GM23338 (cell line): ENCODE results near the gene ZMYND11. TPM values are rescaled to one million over a fixed set of nuclear protein-coding genes. Genes with fewer than 3 reads are reported as not detected.

ENCODE experiments used
- ATAC-seq: fragments of 200-7000 bp; cut with Tn5 transposase; 3 replicates; pipeline ENCODE4 v1.9.1; 2020
- DNase-seq: peaks from one replicate; pipeline ENCODE4 v3.0.0-alpha.2; 2015; ENCODE audit warnings: low spot score
- H2AFZ ChIP-seq: fragments of 200-600 bp; sonication (generic); 2 replicates; pipeline ENCODE4 v1.8.0; 2016; ENCODE audit warnings: antibody characterized with exemption, mild to moderate bottlenecking, moderate library complexity
- H3F3A ChIP-seq: fragments of 200-600 bp; sonication (generic); replicated peaks from 2 replicates; pipeline ENCODE4 v1.8.0; 2017; ENCODE audit warnings: antibody characterized with exemption, mixed run types, low read depth
- H3K27ac ChIP-seq: fragments of 200-600 bp; sonication (generic); 2 replicates; pipeline ENCODE4 v1.6.1; 2016; ENCODE audit warnings: low read depth
- H3K27me3 ChIP-seq: fragments of 200-600 bp; sonication (generic); 2 replicates; pipeline ENCODE4 v1.8.0; 2016; ENCODE audit warnings: mild to moderate bottlenecking, mixed run types, moderate library complexity; ENCODE audit not compliant: insufficient read depth
- H3K36me3 ChIP-seq: fragments of 200-600 bp; sonication (generic); 2 replicates; pipeline ENCODE4 v1.8.0; 2016; ENCODE audit warnings: mild to moderate bottlenecking; ENCODE audit not compliant: insufficient read depth
- H3K4me1 ChIP-seq: fragments of 200-600 bp; sonication (generic); 2 replicates; pipeline ENCODE4 v1.8.0; 2016; ENCODE audit warnings: mild to moderate bottlenecking, moderate library complexity; ENCODE audit not compliant: insufficient read depth
- H3K4me2 ChIP-seq: fragments of 200-600 bp; sonication (generic); 2 replicates; pipeline ENCODE4 v1.7.1; 2017; ENCODE audit warnings: mixed run types
- H3K4me3 ChIP-seq: fragments of 200-600 bp; sonication (generic); 2 replicates; pipeline ENCODE4 v1.6.1; 2016; ENCODE audit warnings: mixed run types
- H3K79me2 ChIP-seq: fragments of 200-600 bp; sonication (generic); replicated peaks from 2 replicates; pipeline ENCODE4 v1.8.0; 2017; ENCODE audit warnings: mild to moderate bottlenecking; ENCODE audit not compliant: insufficient read depth
- H3K9me2 ChIP-seq: fragments of 200-600 bp; sonication (generic); 2 replicates; pipeline ENCODE4 v1.8.0; 2017; ENCODE audit not compliant: insufficient read depth
- H4K20me1 ChIP-seq: fragments of 200-600 bp; sonication (generic); replicated peaks from 2 replicates; pipeline ENCODE4 v1.8.0; 2017; ENCODE audit warnings: mild to moderate bottlenecking; ENCODE audit not compliant: insufficient read depth
- H3K27ac Mint-ChIP-seq: 2 replicates; pipeline ENCODE4 v1.8.0; 2020; ENCODE audit warnings: inconsistent platforms, mild to moderate bottlenecking, moderate library complexity, mixed read lengths
- H3K27me3 Mint-ChIP-seq: 3 replicates; pipeline ENCODE4 v1.8.0; 2022; ENCODE audit warnings: low read depth, mild to moderate bottlenecking, moderate library complexity, mixed read lengths, inconsistent platforms; ENCODE audit not compliant: insufficient read depth, poor library complexity
- H3K36me3 Mint-ChIP-seq: 3 replicates; pipeline ENCODE4 v1.8.0; 2021; ENCODE audit warnings: low read depth, mild to moderate bottlenecking, inconsistent platforms, moderate library complexity, mixed read lengths
- H3K4me1 Mint-ChIP-seq: 3 replicates; pipeline ENCODE4 v1.8.0; 2020; ENCODE audit warnings: mild to moderate bottlenecking, inconsistent platforms, mixed read lengths
- H3K4me3 Mint-ChIP-seq: 3 replicates; pipeline ENCODE4 v1.8.0; 2021; ENCODE audit warnings: moderate library complexity, mild to moderate bottlenecking, inconsistent platforms, mixed read lengths
- H3K9me3 Mint-ChIP-seq: 3 replicates; pipeline ENCODE4 v1.8.0; 2020; ENCODE audit warnings: moderate library complexity, mild to moderate bottlenecking, inconsistent platforms, mixed read lengths
- JUNB ChIP-seq: IDR thresholded peaks from one replicate; pipeline ENCODE4 v1.6.1; 2016; ENCODE audit warnings: antibody characterized with exemption; ENCODE audit not compliant: unreplicated experiment
- POLR2AphosphoS5 ChIP-seq: IDR thresholded peaks from 2 replicates; pipeline ENCODE4 v1.6.1; 2016; ENCODE audit warnings: antibody characterized with exemption, low read depth
- STAT1 ChIP-seq: IDR thresholded peaks from one replicate; pipeline ENCODE4 v1.6.1; 2016; ENCODE audit warnings: antibody characterized with exemption; ENCODE audit not compliant: unreplicated experiment
- polyA plus RNA-seq: library from polyadenylated mRNA; unstranded; fragments of >200 nt; fragmentation: Nextera tagmentation; extraction: Ambion mirVana; gene quantifications from 2 replicates; pipeline ENCODE4 v1.2.1, GENCODE V29; 2016
- total RNA-seq: library from RNA; depleted of rRNA; stranded (reverse); fragments of >200 nt; shearing (Covaris generic); gene quantifications from 2 replicates; pipeline ENCODE4 v1.2.3, GENCODE V29; 2014
- TF ChIP-seq, protein P1 (sequence below): fragments of 250-450 bp; sonication (Bioruptor Pico); IDR thresholded peaks from 2 replicates; pipeline ENCODE4 v1.5.0; 2020; ENCODE audit warnings: mild to moderate bottlenecking, moderate library complexity

The ZMYND11 gene
- total and polyA plus RNA-seq, 2 experiments from 2014 or later: 8.9 to 16.9 TPM

DNA sequence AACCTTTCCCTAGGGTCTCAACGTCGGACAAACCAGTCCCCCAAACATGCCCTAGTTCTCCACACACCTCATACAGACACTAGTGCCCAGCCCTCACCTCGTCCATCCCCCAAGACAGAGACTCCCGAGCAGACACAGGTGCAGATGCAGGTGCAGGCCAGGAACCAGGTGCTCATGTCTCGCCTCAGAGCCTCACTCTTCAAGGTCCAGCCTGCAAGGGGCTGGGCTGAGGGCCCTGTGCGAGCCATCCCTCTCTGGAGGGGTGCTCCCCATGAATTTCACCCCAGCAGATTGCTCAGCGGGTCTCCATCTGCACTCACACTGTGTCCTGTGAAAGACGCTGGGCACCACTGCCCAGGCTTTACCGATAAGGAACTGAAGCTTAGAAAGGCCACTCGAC is 49.2 kb upstream of the ZMYND11 start (continued):
- TF ChIP-seq, protein P1, sequence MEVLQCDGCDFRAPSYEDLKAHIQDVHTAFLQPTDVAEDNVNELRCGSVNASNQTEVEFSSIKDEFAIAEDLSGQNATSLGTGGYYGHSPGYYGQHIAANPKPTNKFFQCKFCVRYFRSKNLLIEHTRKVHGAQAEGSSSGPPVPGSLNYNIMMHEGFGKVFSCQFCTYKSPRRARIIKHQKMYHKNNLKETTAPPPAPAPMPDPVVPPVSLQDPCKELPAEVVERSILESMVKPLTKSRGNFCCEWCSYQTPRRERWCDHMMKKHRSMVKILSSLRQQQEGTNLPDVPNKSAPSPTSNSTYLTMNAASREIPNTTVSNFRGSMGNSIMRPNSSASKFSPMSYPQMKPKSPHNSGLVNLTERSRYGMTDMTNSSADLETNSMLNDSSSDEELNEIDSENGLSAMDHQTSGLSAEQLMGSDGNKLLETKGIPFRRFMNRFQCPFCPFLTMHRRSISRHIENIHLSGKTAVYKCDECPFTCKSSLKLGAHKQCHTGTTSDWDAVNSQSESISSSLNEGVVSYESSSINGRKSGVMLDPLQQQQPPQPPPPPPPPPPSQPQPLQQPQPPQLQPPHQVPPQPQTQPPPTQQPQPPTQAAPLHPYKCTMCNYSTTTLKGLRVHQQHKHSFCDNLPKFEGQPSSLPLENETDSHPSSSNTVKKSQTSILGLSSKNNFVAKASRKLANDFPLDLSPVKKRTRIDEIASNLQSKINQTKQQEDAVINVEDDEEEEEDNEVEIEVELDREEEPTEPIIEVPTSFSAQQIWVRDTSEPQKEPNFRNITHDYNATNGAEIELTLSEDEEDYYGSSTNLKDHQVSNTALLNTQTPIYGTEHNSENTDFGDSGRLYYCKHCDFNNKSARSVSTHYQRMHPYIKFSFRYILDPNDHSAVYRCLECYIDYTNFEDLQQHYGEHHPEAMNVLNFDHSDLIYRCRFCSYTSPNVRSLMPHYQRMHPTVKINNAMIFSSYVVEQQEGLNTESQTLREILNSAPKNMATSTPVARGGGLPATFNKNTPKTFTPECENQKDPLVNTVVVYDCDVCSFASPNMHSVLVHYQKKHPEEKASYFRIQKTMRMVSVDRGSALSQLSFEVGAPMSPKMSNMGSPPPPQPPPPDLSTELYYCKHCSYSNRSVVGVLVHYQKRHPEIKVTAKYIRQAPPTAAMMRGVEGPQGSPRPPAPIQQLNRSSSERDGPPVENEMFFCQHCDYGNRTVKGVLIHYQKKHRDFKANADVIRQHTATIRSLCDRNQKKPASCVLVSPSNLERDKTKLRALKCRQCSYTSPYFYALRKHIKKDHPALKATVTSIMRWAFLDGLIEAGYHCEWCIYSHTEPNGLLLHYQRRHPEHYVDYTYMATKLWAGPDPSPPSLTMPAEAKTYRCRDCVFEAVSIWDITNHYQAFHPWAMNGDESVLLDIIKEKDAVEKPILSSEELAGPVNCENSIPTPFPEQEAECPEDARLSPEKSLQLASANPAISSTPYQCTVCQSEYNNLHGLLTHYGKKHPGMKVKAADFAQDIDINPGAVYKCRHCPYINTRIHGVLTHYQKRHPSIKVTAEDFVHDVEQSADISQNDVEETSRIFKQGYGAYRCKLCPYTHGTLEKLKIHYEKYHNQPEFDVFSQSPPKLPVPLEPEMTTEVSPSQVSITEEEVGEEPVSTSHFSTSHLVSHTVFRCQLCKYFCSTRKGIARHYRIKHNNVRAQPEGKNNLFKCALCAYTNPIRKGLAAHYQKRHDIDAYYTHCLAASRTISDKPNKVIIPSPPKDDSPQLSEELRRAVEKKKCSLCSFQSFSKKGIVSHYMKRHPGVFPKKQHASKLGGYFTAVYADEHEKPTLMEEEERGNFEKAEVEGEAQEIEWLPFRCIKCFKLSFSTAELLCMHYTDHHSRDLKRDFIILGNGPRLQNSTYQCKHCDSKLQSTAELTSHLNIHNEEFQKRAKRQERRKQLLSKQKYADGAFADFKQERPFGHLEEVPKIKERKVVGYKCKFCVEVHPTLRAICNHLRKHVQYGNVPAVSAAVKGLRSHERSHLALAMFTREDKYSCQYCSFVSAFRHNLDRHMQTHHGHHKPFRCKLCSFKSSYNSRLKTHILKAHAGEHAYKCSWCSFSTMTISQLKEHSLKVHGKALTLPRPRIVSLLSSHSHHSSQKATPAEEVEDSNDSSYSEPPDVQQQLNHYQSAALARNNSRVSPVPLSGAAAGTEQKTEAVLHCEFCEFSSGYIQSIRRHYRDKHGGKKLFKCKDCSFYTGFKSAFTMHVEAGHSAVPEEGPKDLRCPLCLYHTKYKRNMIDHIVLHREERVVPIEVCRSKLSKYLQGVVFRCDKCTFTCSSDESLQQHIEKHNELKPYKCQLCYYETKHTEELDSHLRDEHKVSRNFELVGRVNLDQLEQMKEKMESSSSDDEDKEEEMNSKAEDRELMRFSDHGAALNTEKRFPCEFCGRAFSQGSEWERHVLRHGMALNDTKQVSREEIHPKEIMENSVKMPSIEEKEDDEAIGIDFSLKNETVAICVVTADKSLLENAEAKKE (CRISPR knock-in tag): no peak
- TF ChIP-seq POLR2AphosphoS5: no peak
- TF ChIP-seq STAT1: no peak
- TF ChIP-seq JUNB: no peak

- DNase-seq (no peak), ATAC-seq (no peak)
- no peak for TF ChIP-seq STAT1
- no peaks in the 10 kb centered on the region for H3F3A ChIP-seq
- H3K4me1 ChIP-seq: no peaks in the 10 kb centered on the region
- no peaks in the 10 kb centered on the region for H3K79me2 ChIP-seq
- H3K36me3 ChIP-seq: no peaks in the 10 kb centered on the region
- H3K27ac Mint-ChIP-seq: no peak overlapping the region
- H2AFZ ChIP-seq: no peak overlapping the region
- H3K27ac ChIP-seq: no peak overlapping the region
- H3K27me3 Mint-ChIP-seq: no peaks in the 10 kb centered on the region
- peaks cover 34% of the 10 kb centered on the region for H3K9me3 Mint-ChIP-seq
- H3K4me3 ChIP-seq: no peak overlapping the region
- H3K4me2 ChIP-seq: no peak overlapping the region
- no peak overlapping the region for H3K4me3 Mint-ChIP-seq
- no peaks in the 10 kb centered on the region for H3K36me3 Mint-ChIP-seq
- no peaks in the 10 kb centered on the region for H3K9me2 ChIP-seq
- no peaks in the 10 kb centered on the region for H4K20me1 ChIP-seq
- no peaks in the 10 kb centered on the region for H3K27me3 ChIP-seq
- no peaks in the 10 kb centered on the region for H3K4me1 Mint-ChIP-seq
Observed at GRCh38 chr10:87177-88080, 47.8 kb upstream of the ZMYND11 start.
